ENCODE results near the gene ACKR3.
A peak's percentile ranks its signal among the peaks of the same experiment; 100 is the strongest.

DNA sequence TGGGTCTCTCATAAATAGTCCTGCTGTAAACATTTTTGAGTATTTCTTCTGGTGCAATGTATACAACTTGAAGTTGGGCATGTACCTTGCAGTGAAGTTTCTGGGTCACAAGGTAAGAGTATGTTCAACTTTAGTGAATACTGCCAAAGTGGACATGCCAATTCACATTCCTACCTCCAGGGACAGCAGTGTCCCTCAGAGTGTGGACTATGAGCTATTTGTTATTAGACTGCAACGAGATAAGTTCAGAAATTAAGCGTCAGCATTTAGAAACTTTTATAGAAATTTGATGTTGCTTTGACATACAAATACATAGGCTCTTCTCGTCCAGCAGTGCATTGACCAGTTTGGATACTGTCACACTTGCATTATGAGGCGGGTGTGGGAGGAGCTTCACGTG lies 7.2 kb upstream of the ACKR3 start:
- TF ChIP-seq EZH2phosphoT487 (IDR thresholded peaks at IDR 0.05; ENCODE audit: borderline replicate concordance, low read depth, low read length), result no peak
- TF ChIP-seq, protein P1, sequence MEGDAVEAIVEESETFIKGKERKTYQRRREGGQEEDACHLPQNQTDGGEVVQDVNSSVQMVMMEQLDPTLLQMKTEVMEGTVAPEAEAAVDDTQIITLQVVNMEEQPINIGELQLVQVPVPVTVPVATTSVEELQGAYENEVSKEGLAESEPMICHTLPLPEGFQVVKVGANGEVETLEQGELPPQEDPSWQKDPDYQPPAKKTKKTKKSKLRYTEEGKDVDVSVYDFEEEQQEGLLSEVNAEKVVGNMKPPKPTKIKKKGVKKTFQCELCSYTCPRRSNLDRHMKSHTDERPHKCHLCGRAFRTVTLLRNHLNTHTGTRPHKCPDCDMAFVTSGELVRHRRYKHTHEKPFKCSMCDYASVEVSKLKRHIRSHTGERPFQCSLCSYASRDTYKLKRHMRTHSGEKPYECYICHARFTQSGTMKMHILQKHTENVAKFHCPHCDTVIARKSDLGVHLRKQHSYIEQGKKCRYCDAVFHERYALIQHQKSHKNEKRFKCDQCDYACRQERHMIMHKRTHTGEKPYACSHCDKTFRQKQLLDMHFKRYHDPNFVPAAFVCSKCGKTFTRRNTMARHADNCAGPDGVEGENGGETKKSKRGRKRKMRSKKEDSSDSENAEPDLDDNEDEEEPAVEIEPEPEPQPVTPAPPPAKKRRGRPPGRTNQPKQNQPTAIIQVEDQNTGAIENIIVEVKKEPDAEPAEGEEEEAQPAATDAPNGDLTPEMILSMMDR (conservative IDR thresholded peaks at IDR 0.05; ENCODE audit: low read length), result peak; percentile 48
